IPS DF 6.9 (cell line): Measurements from ENCODE around the gene MAD1L1.

Source experiments
- DNase-seq: peaks from one replicate; pipeline ENCODE4 v3.0.0-alpha.2; 2013; ENCODE audit warnings: low read depth, low spot score
- H3K27ac ChIP-seq: one replicate; pipeline ENCODE4 v1.5.1; 2013; ENCODE audit warnings: low read length, control low read depth
- H3K27me3 ChIP-seq: 2 replicates; pipeline ENCODE4 v1.6.1; 2013; ENCODE audit warnings: mild to moderate bottlenecking, low read length; ENCODE audit not compliant: control insufficient read depth, insufficient read depth
- H3K36me3 ChIP-seq: 2 replicates; pipeline ENCODE4 v1.6.1; 2013; ENCODE audit warnings: low read length; ENCODE audit not compliant: control insufficient read depth, insufficient read depth
- H3K4me1 ChIP-seq: 2 replicates; pipeline ENCODE4 v1.6.1; 2013; ENCODE audit warnings: low read length; ENCODE audit not compliant: control insufficient read depth, insufficient read depth
- H3K4me3 ChIP-seq: 2 replicates; pipeline ENCODE4 v1.5.1; 2013; ENCODE audit warnings: mild to moderate bottlenecking, low read length
- H3K9me3 ChIP-seq: 2 replicates; pipeline ENCODE4 v1.6.1; 2013; ENCODE audit warnings: low read length, inconsistent platforms; ENCODE audit not compliant: control insufficient read depth, insufficient read depth
- WGBS: extraction: QIAGEN DNeasy Blood & Tissue Kit; methylation state at CpG from one replicate; pipeline ENCODE4 v1.1.7; 2013; ENCODE audit warnings: mixed read lengths, missing lambda C conversion rate; ENCODE audit not compliant: insufficient read length, insufficient coverage; 5-methylcytosine and 5-hydroxymethylcytosine counted together

Gene MAD1L1

GRCh38 chr7:1873070-1873405 lies 359.7 kb downstream of the MAD1L1 start:
- Histone ChIP-seq H3K4me3 (no peak overlapping the region), H3K27me3 (no peaks in the 10 kb centered on the region), H3K4me1 (no peaks in the 10 kb centered on the region; the same call in 1 of the 2 replicates), H3K36me3 (peaks cover 5% of the 10 kb centered on the region; the same call in 1 of the 2 replicates), H3K27ac (no peak overlapping the region), H3K9me3 (no peaks in the 10 kb centered on the region)
- no CpG with 5 or more reads among the region's 12 CpGs for WGBS
- no peak for DNase-seq

GRCh38 chr7:1872191-1873069 lies 360.3 kb downstream of the MAD1L1 start:
- DNase-seq = no peak
- H3K4me1 ChIP-seq = no peaks in the 10 kb centered on the region; the same call in 1 of the 2 replicates

GRCh38 chr7:1869452-1870130 lies 363.2 kb downstream of the MAD1L1 start:
- no peak overlapping the region for H3K4me3 ChIP-seq
- H3K4me1 ChIP-seq = no peaks in the 10 kb centered on the region; the same call in 1 of the 2 replicates
- no peaks in the 10 kb centered on the region for H3K27me3 ChIP-seq
- no peak for DNase-seq
- H3K27ac ChIP-seq = no peak overlapping the region
- H3K9me3 ChIP-seq = no peaks in the 10 kb centered on the region
- peaks cover 5% of the 10 kb centered on the region; the same call in 1 of the 2 replicates for H3K36me3 ChIP-seq
- WGBS = no CpG with 5 or more reads among the region's 28 CpGs

More at GRCh38 chr7:1872191-1873069, 360.3 kb downstream of the MAD1L1 start:
- Histone ChIP-seq H3K9me3 (no peaks in the 10 kb centered on the region), H3K36me3 (peaks cover 5% of the 10 kb centered on the region; the same call in 1 of the 2 replicates), H3K4me3 (no peak overlapping the region), H3K27ac (no peak overlapping the region), H3K27me3 (no peaks in the 10 kb centered on the region)
- no CpG with 5 or more reads among the region's 39 CpGs for WGBS

DNA sequence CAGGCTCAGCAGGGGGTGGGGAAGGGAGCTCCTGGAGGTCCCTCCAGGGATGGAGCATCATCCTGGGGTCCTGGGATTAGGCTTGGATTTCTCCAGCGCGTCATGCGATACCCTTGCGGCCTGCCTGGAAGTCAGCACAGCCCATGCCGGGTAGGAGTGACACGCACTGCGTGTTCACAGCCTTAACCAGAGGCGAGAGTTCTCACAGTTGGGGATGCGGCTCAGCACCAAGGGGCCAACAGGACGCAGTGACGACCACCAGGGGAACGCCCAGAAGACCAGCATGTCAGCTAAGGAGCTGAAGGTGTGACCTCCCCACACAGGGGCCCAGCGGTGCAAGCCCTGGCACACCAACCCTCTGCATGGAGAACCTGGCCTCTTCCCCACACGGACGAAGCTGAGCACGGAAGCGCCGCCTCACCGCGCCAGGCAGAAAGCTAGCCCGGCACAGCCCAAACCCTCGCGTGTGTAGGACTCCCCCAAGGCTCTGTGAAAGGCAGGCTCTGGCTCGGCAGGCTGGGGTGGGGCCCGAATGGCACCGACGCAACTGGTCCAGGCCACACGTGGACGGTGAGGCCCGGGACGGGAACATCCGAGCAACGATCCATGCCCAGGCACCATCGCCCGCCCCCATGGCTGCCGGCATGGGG lies 364.1 kb downstream of the MAD1L1 start:
- no peak for DNase-seq
- H3K36me3 ChIP-seq = peaks cover 5% of the 10 kb centered on the region; the same call in 1 of the 2 replicates
- WGBS = no CpG with 5 or more reads among the region's 36 CpGs

GRCh38 chr7:1867370-1868260 lies 365.1 kb downstream of the MAD1L1 start:
- Histone ChIP-seq H3K27me3 (no peaks in the 10 kb centered on the region), H3K36me3 (peaks cover 5% of the 10 kb centered on the region; the same call in 1 of the 2 replicates), H3K4me3 (no peak overlapping the region; the same call in 1 of the 2 replicates), H3K4me1 (peaks cover 3% of the 10 kb centered on the region; the same call in 1 of the 2 replicates), H3K9me3 (no peaks in the 10 kb centered on the region), H3K27ac (no peak overlapping the region)
- no peak for DNase-seq
- no CpG with 5 or more reads among the region's 29 CpGs for WGBS

More for the DNA sequence above, 364.1 kb downstream of the MAD1L1 start:
- Histone ChIP-seq H3K4me3 (no peak overlapping the region), H3K27ac (no peak overlapping the region), H3K27me3 (no peaks in the 10 kb centered on the region), H3K4me1 (peaks cover 1% of the 10 kb centered on the region; the same call in 1 of the 2 replicates), H3K9me3 (no peaks in the 10 kb centered on the region)

DNA sequence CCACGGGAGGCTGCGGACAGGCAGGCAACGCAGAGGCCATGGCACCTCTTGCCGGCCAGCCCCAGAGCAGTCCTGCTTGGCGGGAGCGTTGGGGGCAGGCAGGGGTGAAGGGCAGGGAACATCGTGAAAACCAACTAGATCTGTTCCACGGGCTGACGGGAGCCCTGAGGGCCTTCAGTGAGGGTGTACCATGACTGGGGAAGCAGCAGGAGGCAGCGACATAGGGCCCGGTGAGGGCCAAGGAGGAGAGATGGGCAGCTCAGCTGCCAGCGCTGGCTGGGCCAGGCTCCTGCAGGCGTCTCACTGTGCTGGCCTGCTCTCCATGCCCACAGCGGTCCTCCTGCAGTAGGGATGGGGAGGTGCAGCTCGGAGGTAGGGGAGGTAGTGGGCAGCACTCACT lies 366.1 kb downstream of the MAD1L1 start:
- no peak overlapping the region for H3K27ac ChIP-seq
- peaks cover 3% of the 10 kb centered on the region; the same call in 1 of the 2 replicates for H3K4me1 ChIP-seq
- WGBS = no CpG with 5 or more reads among the region's 15 CpGs

GRCh38 chr7:1865571-1866255 lies 367.0 kb downstream of the MAD1L1 start:
- Histone ChIP-seq H3K27ac (no peak overlapping the region), H3K9me3 (no peaks in the 10 kb centered on the region), H3K4me1 (peaks cover 3% of the 10 kb centered on the region; the same call in 1 of the 2 replicates), H3K36me3 (peaks cover 3% of the 10 kb centered on the region; the same call in 1 of the 2 replicates), H3K27me3 (no peaks in the 10 kb centered on the region), H3K4me3 (no peak overlapping the region)
- no CpG with 5 or more reads among the region's 19 CpGs for WGBS
- DNase-seq = no peak

More for the DNA sequence above, 366.1 kb downstream of the MAD1L1 start:
- Histone ChIP-seq H3K36me3 (peaks cover 3% of the 10 kb centered on the region; the same call in 1 of the 2 replicates), H3K4me3 (no peak overlapping the region), H3K27me3 (no peaks in the 10 kb centered on the region), H3K9me3 (no peaks in the 10 kb centered on the region)
- no peak for DNase-seq

GRCh38 chr7:1865000-1865555 lies 367.7 kb downstream of the MAD1L1 start:
- no CpG with 5 or more reads among the region's 14 CpGs for WGBS
- Histone ChIP-seq H3K4me1 (peaks cover 3% of the 10 kb centered on the region; the same call in 1 of the 2 replicates), H3K9me3 (no peaks in the 10 kb centered on the region), H3K27me3 (no peaks in the 10 kb centered on the region), H3K36me3 (peaks cover 3% of the 10 kb centered on the region; the same call in 1 of the 2 replicates), H3K4me3 (no peak overlapping the region), H3K27ac (no peak overlapping the region)
- DNase-seq = no peak
